Measurements from ENCODE around the gene ELMOD3.
"Not testable (repeated sequence)": the region's sequence is repeated elsewhere in the genome, so short reads cannot be mapped to it uniquely, and the experiment has no call there.

Gene ELMOD3

DNA sequence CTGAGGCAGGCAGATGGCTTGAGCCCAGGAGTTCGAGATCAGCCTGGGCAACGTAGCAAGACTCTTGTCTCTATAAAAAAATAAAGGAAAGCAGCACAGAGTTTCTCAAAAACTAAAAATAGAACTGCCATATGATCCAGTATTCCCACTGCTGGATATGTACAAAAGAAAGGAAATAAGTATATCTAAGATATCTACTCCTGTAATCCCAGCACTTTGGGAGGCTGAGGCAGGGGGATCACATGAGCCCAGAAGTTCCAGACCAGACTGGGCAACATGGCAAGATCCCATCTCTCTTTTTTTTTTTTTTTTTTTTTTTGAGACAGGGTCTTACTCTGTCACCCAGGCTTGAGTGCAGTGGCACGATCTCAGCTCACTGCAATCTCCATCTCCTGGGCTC is 24.9 kb upstream of the ELMOD3 start:
- DNase-seq: not testable (repeated sequence)

DNA sequence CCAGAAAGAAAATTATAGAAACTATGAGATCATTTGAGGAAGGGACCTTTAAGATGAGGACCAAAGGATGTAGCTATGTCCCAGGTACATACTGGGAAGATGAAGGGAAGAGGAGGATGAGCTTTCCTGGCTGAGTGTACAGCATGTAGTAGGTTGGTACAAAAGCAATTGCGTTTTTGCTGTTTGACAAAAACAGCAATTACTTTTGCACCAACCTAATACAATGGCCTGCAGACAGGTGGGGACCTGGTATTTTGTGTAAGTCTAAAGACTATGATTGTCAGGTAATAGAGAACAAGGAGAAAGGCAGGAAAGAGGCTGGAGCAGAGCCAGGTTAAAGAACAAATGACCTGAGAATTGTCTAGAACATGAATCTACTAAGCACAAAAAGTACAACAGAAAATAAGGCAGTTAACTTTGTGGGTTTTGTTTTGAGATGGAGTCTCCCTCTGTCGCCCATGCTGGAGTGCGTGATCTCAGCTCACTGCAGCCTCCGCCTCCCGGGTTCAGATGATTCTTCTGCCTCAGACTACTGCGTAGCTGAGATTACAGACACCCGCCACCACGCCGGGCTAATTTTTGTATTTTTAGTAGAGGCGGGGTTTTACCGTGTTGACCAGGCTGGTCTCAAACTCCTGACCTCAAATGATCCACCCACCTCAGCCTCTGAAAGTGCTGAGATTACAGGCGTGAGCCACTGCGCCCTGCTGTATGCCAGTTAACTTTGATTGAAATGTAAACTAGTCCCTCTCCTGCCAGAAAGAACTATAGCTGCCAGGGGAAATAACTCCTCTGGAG is 23.5 kb upstream of the ELMOD3 start:
- DNase-seq: no peak

DNA sequence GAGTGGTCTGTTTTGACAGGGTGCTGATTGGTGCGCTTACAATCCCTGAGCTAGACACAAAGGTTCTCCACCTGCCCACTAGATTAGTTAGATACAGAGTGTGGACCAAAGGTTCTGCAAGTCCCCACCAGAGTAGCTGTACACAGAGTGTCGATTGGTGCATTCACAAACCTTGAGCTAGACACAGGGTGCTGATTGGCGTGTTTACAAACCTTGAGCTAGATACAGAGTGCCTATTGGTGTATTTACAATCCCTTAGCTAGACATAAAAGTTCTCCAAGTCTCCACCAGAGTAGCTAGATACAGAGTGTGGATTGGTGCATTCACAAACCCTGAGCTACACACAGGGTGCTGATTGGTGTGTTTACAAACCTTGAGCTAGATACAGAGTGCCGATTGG is 20.7 kb upstream of the ELMOD3 start:
- not testable (repeated sequence) for DNase-seq

DNA sequence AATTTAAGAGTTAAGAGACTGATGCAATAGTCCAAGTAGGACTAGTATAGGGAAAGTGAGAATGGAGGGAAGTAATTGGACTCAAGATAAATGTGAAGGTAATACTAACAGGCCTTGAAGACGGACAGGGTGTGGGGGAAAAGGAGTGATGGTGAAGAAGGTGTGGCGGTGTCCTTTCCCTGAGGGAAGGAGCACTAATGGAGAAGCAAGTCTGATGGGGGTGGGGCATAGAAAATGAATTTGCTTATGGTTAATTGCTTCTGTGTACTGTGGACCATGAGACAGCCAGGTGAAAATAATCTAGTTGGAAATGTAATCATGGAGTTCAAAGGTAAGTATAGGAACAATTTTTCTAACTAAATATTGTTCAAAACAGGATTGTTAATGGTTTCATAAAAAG is 19.6 kb upstream of the ELMOD3 start:
- DNase-seq: no peak

DNA sequence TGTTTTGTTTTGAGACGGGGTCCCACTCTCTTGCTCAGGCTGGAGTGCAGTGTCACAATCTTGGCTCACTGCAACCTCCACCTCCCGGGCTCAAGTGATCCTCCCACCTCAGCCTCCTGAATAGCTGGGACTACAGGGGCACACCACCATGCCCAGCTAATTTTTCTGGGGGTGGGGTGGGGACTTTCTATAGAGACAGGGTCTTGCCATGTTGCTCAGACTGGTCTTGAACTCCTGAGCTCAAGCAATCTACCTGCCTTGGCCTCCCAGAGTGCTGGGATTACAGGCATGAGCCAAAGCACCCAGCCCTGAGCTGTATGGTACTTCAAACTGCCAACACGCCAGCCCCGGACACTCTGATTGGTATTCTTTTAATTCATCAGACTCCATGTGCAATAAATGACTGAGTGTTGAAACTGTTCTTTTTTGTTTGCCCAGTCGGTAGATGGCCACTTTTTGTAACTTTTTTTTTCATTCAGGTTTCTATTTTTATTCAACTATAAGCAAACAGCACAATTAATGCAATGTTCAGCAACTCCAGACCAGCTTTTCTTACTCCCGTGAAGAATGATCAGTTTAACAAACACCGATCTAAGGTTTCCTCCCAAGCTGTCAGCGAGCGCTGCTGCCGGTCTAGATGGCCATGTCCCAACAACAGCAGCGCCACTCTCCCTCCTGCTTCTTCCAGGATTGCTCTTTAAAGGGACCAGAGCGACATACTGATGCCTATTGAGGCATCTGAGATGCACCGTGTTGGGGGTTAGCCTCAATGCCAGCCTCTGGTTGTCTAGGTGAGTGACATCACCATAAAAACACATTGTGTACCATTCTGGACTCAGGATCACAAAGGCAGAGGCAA is 14.3 kb upstream of the ELMOD3 start:
- no peak for DNase-seq

DNA sequence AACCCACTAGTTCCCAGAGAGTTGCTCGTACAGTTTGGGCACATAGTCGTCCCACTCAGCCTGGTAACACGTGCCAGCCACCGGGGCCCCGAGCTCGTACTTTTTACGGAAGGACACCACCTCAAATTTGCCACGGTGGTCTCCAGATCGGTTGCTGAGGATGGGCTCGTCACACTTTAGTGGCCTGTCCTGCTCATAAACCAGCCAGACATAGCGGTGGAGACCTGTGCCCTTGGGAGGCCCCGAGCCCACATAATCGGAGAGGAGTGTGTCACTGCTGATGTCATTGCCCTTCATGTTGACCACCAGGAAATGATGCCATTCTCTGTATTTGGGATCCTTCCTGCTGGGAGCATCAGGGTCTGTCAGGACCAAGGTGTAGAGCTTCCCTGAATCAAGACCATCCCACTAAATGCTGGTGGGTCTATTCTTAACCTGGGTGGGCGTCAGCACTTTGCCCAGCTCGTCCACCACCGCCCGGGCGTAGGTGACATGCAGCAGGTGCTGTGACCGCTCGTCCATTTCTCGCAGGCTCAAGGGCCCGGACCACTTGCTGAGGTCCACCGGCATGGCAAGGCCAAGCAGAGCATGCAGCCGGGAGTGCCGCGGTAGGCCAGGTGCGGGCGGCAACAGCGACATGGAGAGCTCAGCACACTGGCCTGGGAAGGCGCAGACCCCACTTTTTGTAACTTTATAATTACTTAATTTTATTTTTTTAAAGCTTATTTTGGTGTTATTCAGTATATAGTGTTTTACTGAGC is 13.1 kb upstream of the ELMOD3 start:
- DNase-seq: no peak

DNA sequence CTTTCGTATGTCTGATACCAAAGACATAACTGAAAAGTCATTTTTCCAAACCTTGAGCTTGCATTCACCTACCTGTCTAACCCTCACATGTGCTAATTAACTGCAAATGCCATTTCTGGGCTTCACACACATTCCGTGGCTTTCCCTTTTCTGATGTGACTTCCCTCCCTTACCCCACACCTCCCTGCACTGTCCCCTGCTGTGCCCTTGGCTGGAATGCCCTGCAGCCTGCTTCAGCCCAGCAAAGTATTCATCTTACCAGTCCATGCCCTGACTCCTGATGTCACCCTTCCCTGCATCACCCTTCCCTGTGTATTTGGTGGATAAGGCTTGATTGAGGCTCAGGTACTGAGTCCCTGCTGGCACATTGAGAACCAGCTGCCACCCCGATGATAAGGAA is 12.4 kb upstream of the ELMOD3 start:
- DNase-seq: no peak

DNA sequence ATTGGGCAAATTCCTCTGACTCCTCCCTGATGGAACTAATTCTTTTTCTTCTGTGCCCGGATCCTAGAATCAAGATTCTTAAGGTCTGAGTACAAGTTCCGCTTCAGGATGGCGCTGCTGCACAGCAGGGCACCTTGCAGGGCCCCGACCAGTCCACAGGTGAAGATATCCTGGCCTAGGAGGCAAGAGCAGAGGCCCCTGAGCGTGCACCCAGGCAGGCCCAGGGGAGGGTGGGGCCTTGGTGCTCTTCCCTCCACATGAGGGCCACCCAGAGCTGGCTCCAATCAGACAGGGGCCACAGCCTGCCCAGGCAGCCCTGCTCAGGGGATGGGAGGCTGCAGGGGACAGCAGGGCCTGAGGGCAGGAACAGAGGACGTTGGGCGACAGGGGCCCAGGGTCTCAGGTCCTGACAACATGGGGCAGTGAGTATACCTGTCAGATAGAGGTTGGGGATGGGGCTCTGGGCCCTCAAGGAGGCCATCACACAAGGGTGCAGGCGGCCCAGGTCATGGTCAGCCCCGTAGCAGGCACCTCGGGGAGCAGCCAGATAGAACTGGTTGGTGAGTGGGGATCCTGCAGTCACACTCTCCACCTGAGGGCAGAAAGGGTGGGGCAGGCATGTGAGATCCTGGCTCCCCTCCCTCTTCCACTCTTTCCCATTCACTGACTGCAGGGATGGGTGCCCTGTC is 11.2 kb upstream of the ELMOD3 start:
- not testable (repeated sequence) for DNase-seq

DNA sequence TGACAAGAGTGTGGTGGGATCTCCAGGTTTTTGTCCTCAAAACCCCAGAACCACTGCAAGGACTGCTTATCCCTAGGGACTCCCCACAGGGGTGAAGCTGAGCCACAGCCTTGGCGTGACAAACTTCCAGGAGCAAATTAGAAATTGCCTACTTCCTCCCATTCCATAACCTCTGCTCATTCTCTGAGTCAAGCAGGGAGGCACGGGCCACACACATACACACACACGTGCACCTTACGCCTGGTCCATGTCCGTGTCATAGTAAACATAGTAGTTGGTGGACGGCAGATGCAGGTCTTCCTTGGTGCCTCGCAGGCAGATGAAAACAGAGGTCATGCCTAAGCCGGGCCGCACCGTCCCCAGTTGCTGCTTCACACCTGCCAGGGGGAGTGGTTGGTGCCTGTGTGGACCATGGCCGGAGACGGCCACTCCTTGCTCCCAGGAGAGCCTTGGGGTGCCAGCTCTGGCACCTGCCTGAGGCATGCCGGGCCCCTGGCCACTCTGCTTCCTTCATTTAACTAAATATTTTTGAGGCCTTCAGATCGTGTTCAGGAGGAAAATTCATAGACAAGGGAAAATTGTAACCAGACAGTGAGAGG is 10.1 kb upstream of the ELMOD3 start:
- DNase-seq: no peak

DNA sequence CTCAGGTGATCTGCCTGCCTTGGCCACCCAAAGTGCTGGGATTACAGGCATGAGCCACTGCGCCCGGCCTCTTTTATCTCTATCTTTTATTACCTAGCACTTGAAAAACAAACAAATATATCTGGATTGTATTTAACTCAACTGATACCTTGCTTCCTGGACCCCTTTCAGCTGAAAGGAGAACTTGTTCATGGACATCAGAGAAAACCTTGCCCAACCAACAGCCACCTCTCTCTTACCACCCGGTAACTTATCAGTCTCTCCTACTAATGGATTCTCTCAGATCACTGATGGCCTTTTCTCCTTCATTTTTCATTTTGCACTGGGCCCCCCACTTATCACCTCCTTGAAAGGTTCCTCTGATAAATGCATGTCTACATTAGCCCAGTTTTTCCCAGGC is 7.0 kb upstream of the ELMOD3 start:
- no peak for DNase-seq

DNA sequence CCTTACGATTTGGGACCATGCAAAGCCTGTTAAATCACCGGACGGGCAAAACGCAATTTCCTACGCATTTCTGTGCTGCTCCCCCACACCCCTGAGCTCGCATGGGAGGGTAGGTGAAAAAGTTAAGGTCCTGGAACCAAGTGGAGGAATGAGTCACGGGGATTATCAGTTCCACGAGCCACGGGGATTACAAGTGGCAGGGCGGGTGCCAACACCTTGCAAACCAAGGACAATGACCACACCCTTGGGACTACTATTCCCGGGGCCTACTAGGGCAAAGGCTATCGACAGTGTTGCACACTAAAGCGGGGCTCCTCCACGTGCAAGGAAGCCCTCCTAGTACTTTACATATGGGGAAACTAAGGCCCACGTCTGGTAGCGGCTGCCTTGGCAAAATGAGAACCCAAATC is 688 bp upstream of the ELMOD3 start:
- DNase-seq: no peak

DNA sequence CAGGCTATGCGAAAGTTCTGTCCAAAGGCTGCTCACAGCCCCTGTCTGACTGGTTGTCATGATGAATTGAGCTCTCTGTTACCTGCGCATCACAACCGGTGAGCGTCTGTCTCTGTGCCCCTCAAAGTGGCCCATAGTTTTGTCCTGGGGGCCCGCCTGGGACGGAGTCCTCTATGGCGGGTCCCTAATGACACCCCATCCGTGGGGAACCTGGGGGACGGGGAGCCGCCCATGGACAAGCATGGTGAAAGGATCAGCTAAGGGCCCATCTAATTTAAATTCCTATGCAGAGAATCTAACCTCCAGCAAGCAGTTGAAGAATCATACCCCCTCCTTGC is 473 bp downstream of the ELMOD3 start:
- DNase-seq: no peak

DNA sequence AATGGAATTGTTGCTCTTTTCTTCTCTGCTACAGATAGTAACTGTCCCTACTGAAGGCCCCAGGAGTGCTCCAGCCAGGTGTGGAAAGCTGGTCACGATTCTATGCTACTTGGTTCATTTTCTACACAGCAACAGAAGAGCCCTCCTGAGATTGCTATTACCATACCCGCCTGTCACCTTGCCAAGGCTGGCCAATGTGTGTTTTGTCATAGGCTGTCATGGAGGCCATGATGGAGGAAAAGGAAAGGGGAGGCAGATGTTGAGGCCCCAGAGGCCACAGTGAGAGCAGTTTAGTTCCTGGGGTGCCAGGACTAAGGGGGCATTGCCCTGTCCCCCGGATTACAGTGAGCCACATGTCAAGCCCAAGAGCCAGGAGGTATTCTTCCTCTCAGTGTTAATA is 952 bp downstream of the ELMOD3 start:
- no peak for DNase-seq

DNA sequence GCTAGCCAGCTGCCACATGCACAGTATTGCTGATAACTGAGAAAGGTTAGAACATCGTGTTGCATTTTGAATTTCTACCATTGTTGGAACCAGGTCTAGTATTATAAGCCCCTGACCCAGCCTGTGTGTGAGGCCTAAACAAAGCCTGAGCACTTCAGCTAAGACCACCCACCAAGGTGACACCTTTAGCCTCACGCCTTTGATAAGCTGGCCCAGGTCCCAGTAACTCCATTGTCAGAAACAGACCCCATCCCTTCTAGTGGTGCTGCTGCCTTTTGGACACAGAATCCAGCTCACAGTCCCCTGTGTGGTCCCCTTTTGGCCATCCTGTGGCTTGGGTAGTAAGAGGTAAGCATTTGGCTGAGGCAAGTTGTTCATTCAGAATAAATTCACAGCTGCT is 1.6 kb downstream of the ELMOD3 start:
- no peak for DNase-seq

DNA sequence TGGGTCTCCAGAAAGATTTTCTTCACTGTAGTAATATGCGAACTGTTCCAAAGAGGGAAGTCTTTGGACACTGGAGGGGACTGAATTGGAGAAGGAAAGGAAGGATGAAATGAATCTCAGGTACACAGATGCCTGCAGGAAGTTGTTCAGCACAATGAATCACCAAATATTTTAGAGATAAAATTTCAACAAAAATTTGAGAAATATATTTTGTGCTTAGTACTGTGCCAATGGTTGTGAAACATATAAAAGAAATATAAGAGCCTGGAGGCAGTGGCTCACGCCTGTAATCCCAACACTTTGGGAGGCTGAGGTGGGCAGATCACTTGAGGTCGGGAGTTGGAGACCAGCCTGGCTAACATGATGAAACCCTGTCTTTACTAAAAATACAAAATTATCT is 3.2 kb downstream of the ELMOD3 start:
- DNase-seq: no peak

DNA sequence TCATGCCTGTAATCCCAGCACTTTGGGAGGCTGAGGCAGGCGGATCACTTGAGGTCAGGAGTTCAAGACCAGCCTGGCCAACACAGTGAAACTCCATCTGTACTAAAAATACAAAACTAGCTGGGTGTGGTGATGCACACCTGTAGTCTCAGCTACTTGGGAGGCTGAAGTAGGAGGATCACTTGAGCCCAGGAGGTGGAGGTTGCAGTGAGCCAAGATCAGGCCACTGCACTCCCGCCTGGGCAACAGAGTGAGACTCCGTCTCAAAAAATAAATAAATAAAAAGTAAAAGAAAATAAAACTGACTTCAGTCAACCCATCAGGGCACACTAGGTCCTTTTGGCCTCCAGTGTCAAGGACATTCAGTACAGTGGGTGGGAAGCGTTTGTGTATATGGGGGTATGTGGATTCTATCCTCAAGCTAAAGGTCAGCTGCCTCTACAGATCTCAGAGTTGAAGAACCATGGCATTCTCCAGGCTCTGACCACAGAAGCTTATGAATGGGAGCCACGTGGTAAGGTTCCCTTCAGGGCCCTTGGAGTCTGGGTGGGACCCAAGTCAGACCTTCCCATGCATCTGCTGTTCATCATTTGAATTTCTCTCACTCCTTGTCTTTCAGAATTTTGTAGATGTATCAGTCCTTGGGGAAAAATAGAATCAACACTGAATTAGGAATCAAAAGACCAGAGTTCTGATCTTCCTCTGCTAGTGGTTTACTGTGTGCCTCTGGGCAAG is 8.3 kb downstream of the ELMOD3 start:
- DNase-seq: not testable (repeated sequence)

DNA sequence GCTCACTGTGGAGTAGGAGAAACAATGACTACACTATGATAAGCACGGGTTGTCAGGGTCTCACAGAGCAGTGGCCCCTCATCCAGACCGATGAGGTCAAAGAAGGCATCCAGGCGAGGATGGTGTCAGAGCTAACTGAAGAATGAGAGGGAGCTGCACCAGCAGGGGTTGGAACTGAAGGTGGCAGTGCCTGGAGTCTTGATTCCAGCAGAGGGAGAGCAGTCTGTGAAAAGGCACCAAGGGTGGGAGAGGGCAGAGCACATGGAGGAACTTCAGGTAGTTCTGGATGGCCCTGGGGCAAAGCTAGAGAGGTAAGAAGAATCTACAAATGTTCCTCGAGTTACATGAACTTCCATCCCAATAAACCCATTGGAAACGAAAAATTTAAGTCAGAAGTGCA is 12.6 kb downstream of the ELMOD3 start:
- no peak for DNase-seq

DNA sequence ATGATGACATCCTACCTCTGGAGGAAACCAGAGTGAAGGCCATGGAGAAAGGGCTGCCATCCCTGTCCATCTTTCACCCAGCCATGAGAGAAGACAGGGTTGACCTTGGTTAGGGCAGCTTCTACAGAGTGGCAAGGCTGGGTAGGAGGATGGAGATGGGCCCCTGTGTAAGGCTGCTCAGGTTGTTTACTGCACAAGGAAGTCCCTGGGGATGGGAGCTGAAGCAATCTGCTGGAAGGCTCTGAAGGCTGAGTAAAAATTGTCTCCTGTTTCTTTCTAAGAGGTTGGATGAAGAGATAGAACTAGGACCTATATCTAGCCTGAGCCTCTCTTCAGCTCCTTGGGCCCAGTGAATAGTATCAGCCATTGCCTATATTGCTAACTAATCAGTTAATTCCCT is 14.4 kb downstream of the ELMOD3 start:
- no peak for DNase-seq

DNA sequence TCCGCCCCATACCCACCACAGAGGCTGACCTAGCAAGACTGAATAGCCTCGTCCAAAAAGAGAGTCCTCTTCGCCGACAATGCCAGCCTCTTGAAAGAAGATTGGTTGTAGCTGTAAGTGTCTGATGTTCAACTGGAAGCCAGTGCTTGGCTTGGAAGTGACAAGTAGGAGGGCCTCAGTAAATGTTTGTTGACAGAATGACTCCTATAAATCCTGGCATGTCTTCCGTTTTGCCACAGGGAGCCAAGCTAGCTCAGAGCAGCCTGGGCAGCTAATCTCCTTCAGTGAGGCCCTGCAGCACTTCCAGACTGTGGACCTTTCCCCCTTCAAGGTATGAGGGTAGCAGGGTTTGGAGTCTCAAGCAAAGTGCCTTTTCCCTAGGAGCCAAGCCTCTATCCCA is 14.9 kb downstream of the ELMOD3 start:
- DNase-seq: no peak

DNA sequence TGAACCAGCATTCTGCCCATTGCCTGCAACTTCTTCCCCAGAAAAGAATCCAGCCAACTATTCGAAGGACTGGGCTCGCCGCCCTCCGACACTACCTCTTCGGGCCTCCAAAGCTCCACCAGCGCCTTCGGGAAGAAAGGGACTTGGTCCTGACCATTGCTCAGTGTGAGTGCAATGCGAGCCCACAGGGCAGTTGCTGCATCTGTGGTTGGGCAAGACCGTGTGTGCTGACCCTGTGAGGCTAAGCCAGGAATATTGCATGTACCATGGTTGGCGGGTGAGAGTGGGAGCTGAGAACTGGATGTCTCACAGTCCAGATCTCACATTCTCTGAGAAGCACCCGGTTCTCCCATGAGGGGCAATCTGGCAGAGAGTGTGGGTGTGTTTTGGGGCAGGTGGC is 16.5 kb downstream of the ELMOD3 start:
- DNase-seq: no peak

DNA sequence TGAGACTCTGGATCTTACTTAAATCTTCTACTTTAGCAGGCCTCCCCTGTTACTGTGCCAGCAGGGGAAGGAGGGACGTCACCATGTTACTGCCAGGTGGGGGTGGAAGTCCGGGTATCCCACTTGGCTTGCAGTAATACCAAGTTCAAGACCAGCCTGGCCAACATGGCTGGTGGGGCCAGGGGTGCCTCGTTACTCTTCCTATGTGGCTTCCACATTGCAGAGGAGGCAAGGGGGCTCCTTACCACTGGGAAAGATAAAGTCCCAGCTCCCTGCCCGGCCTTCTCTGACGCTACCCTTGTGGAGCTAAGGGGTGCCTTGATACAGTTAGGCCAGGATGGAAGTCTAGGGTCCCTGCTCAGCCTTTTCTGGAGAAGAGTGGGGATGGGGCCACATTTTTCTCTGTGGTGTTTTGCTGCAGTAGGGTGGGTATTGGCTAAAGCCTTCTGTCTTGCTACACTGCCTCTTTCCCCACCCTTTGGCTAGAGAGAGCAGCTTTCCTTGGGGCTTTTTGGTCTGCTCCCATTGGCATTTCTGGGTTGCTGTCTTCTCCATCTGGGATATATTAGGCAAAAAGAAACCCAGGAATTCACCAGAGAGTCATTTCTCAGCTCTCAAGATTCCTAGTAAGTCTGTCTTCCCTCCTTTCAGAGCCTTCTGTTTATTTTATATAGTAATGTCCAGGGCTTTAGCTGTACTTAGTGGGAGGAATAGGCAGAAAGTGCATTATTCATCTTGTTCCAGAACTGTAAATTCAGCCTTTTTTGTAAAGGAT is 21.9 kb downstream of the ELMOD3 start:
- DNase-seq: no peak
